HepG2 (cell line): ENCODE results near the gene ZNRD2. TPM values are rescaled to one million over a fixed set of nuclear protein-coding genes. Genes with fewer than 3 reads are reported as not detected.

Experiments used
- AGO1 ChIP-seq: fragments of 200-400 bp; formaldehyde crosslinking; IDR thresholded peaks from 2 replicates; pipeline ENCODE4 v1.6.1; 2017; ENCODE audit warnings: mild to moderate bottlenecking, low read depth, low read length, moderate library complexity; ENCODE audit not compliant: poor library complexity, severe bottlenecking
- ATM ChIP-seq: fragments of 450-650 bp; IDR thresholded peaks from 2 replicates; pipeline ENCODE4 v1.7.1; 2017; ENCODE audit warnings: mild to moderate bottlenecking, borderline replicate concordance
- FIP1L1 ChIP-seq: fragments of 200-400 bp; formaldehyde crosslinking; IDR thresholded peaks from 2 replicates; pipeline ENCODE4 v1.6.1; 2018; ENCODE audit warnings: low read depth, mild to moderate bottlenecking, low read length, moderate library complexity, borderline replicate concordance; ENCODE audit not compliant: insufficient read depth
- HMG20B ChIP-seq: conservative IDR thresholded peaks from 2 replicates; pipeline ENCODE4 v1.6.1; 2016; ENCODE audit warnings: missing genetic modification reagents, missing compliant biosample characterization
- KDM5A ChIP-seq: fragments of 200-600 bp; sonication (generic); IDR thresholded peaks from 2 replicates; pipeline ENCODE4 v1.7.0; 2018; ENCODE audit warnings: antibody characterized with exemption, mild to moderate bottlenecking, low read length, borderline replicate concordance
- PAF1 ChIP-seq: IDR thresholded peaks from 2 replicates; pipeline ENCODE4 v1.6.1; 2016; ENCODE audit warnings: missing genetic modification reagents, missing compliant biosample characterization
- SIX4 ChIP-seq: sonication (generic); formaldehyde crosslinking; IDR thresholded peaks from 2 replicates; pipeline ENCODE4 v1.4.0; 2020; ENCODE audit warnings: missing genetic modification reagents
- SMYD3 ChIP-seq: sonication (generic); formaldehyde crosslinking; IDR thresholded peaks from 2 replicates; pipeline ENCODE4 v1.8.1; 2023; ENCODE audit warnings: mild to moderate bottlenecking, missing genetic modification reagents
- TBX3 ChIP-seq: fragments of 450-650 bp; IDR thresholded peaks from 2 replicates; pipeline ENCODE4 v1.6.1; 2017; ENCODE audit warnings: antibody characterized with exemption, mild to moderate bottlenecking, inconsistent platforms, borderline replicate concordance
- ZFP90 ChIP-seq: sonication (generic); formaldehyde crosslinking; IDR thresholded peaks from 2 replicates; pipeline ENCODE4 v1.8.0; 2022; ENCODE audit warnings: missing genetic modification reagents, mild to moderate bottlenecking, inconsistent platforms, borderline replicate concordance
- ZNF430 ChIP-seq: sonication (generic); formaldehyde crosslinking; IDR thresholded peaks from 2 replicates; pipeline ENCODE4 v1.9.0; 2021; ENCODE audit warnings: mild to moderate bottlenecking, missing genetic modification reagents
- ZNF768 ChIP-seq: sonication (generic); formaldehyde crosslinking; IDR thresholded peaks from 2 replicates; pipeline ENCODE4 v1.4.0; 2020; ENCODE audit warnings: missing genetic modification reagents
- polyA plus RNA-seq, 8 experiments: library from polyadenylated mRNA; depleted of rRNA in 3 of 8; stranded (reverse) in 7 of 8; unstranded in 1 of 8; fragments of >200 nt; fragmentation: Illumina TruSeq in 4 of 8; extraction: Trizol in 4 of 8; gene quantifications; 2 replicates each; pipeline versions ENCODE4 v1.2.1 to v1.2.3, GENCODE V29; 2011 to 2016; ENCODE audit warnings: low read depth in 4 of 8, missing spikeins in 1 of 8, mixed read lengths in 1 of 8; ENCODE audit not compliant: insufficient read depth in 1 of 8
- total RNA-seq, 5 experiments: library from RNA; depleted of rRNA; stranded (reverse); fragments of >200 nt; fragmentation: Illumina TruSeq; extraction: Trizol; gene quantifications; 2 replicates each; pipeline ENCODE4 v1.2.3, GENCODE V29; 2016; ENCODE audit warnings: low read depth in 1 of 5
- TF ChIP-seq, protein P1 (sequence below): sonication (generic); formaldehyde crosslinking; IDR thresholded peaks from 2 replicates; pipeline ENCODE4 v1.5.1; 2020; ENCODE audit warnings: missing genetic modification reagents, mild to moderate bottlenecking, borderline replicate concordance
- TF ChIP-seq, protein P2 (sequence below), 2 experiments: sonication (generic) in 1 of 2; formaldehyde crosslinking in 1 of 2; IDR thresholded peaks; 2 replicates each; pipeline versions ENCODE4 v1.6.1 to v1.9.0; 2014 to 2022; ENCODE audit warnings: antibody characterized with exemption in 1 of 2, borderline replicate concordance in 1 of 2, inconsistent platforms in 1 of 2, low read depth in 1 of 2, missing genetic modification reagents in 1 of 2
- TF ChIP-seq, protein P3 (sequence below): sonication (generic); formaldehyde crosslinking; IDR thresholded peaks from 2 replicates; pipeline ENCODE4 v1.5.1; 2020; ENCODE audit warnings: missing genetic modification reagents, mild to moderate bottlenecking, borderline replicate concordance
- TF ChIP-seq, protein P4 (sequence below): sonication (generic); formaldehyde crosslinking; IDR thresholded peaks from 2 replicates; pipeline ENCODE4 v1.5.0; 2020; ENCODE audit warnings: missing genetic modification reagents, mild to moderate bottlenecking, borderline replicate concordance

The ZNRD2 gene
- total and polyA plus RNA-seq, 2 of the 13 experiments (the other 11 are each of a cell fraction or from before 2014, with no cell fraction given): 29.2 to 34.0 TPM

DNA sequence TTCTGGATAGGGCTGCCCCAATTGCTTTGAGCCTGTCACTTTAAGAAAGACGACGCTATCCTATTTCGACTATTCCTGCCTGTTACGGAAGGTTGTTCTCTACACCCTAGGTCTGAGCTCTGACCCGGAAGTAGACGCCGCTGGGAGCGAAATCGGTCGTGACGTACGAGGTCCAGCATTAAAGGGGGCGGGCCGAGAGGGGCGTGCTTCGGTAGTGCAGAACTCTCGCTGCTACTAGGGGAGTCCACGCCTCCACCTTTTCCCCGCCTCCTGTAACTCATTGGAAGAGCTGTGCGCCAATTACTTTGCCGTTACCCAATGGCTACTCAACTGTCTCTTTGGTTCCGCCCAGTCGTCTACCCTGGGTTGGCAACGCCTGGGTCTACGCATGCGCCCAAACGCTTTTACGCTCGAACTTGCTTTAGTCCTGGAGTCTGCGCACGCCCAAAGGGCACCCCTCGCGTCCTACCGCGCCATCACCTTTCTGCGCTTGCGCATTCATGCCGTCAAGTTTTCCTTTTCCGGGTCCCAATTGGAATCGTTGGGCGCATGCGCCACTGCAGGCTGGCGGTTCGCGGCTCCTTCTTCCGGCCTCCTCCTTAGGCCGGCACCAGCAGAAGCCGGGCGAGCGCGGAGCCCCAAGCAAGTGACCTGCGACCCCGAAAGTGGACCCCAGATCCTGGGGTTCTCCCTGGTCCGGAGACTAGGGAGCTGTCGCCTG lies 45.1 kb downstream of the ZNRD2 start, which contains the start of gene PCNX3 (continued):
- TF ChIP-seq, protein P1, sequence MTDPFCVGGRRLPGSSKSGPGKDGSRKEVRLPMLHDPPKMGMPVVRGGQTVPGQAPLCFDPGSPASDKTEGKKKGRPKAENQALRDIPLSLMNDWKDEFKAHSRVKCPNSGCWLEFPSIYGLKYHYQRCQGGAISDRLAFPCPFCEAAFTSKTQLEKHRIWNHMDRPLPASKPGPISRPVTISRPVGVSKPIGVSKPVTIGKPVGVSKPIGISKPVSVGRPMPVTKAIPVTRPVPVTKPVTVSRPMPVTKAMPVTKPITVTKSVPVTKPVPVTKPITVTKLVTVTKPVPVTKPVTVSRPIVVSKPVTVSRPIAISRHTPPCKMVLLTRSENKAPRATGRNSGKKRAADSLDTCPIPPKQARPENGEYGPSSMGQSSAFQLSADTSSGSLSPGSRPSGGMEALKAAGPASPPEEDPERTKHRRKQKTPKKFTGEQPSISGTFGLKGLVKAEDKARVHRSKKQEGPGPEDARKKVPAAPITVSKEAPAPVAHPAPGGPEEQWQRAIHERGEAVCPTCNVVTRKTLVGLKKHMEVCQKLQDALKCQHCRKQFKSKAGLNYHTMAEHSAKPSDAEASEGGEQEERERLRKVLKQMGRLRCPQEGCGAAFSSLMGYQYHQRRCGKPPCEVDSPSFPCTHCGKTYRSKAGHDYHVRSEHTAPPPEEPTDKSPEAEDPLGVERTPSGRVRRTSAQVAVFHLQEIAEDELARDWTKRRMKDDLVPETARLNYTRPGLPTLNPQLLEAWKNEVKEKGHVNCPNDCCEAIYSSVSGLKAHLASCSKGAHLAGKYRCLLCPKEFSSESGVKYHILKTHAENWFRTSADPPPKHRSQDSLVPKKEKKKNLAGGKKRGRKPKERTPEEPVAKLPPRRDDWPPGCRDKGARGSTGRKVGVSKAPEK (CRISPR knock-in tag): no peak
- no peak for TF ChIP-seq ZNF430
- no peak for TF ChIP-seq AGO1
- TF ChIP-seq, protein P2, sequence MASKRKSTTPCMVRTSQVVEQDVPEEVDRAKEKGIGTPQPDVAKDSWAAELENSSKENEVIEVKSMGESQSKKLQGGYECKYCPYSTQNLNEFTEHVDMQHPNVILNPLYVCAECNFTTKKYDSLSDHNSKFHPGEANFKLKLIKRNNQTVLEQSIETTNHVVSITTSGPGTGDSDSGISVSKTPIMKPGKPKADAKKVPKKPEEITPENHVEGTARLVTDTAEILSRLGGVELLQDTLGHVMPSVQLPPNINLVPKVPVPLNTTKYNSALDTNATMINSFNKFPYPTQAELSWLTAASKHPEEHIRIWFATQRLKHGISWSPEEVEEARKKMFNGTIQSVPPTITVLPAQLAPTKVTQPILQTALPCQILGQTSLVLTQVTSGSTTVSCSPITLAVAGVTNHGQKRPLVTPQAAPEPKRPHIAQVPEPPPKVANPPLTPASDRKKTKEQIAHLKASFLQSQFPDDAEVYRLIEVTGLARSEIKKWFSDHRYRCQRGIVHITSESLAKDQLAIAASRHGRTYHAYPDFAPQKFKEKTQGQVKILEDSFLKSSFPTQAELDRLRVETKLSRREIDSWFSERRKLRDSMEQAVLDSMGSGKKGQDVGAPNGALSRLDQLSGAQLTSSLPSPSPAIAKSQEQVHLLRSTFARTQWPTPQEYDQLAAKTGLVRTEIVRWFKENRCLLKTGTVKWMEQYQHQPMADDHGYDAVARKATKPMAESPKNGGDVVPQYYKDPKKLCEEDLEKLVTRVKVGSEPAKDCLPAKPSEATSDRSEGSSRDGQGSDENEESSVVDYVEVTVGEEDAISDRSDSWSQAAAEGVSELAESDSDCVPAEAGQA (IDR thresholded peaks at IDR 0.05; ENCODE audit: low read depth): peak; percentile 90
- TF ChIP-seq, protein P2 (CRISPR knock-in tag; IDR thresholded peaks at IDR 0.05; ENCODE audit: borderline replicate concordance): no peak
- TF ChIP-seq, protein P3, sequence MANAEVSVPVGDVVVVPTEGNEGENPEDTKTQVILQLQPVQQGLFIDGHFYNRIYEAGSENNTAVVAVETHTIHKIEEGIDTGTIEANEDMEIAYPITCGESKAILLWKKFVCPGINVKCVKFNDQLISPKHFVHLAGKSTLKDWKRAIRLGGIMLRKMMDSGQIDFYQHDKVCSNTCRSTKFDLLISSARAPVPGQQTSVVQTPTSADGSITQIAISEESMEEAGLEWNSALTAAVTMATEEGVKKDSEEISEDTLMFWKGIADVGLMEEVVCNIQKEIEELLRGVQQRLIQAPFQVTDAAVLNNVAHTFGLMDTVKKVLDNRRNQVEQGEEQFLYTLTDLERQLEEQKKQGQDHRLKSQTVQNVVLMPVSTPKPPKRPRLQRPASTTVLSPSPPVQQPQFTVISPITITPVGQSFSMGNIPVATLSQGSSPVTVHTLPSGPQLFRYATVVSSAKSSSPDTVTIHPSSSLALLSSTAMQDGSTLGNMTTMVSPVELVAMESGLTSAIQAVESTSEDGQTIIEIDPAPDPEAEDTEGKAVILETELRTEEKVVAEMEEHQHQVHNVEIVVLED: peak; percentile 90
- TF ChIP-seq TBX3: 0 out of 2 replicates have a peak, but pooled peaks have one; percentile 52
- no peak for TF ChIP-seq HMG20B (CRISPR knock-in tag)
- TF ChIP-seq SIX4 (CRISPR knock-in tag): no peak
- 0 out of 2 replicates have a peak, but pooled peaks have one; percentile 11 for TF ChIP-seq ZFP90 (CRISPR knock-in tag)
- TF ChIP-seq ATM: no peak
- TF ChIP-seq SMYD3 (CRISPR knock-in tag): 0 out of 2 replicates have a peak, but pooled peaks have one; percentile 7
- TF ChIP-seq, protein P4, sequence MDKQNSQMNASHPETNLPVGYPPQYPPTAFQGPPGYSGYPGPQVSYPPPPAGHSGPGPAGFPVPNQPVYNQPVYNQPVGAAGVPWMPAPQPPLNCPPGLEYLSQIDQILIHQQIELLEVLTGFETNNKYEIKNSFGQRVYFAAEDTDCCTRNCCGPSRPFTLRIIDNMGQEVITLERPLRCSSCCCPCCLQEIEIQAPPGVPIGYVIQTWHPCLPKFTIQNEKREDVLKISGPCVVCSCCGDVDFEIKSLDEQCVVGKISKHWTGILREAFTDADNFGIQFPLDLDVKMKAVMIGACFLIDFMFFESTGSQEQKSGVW (CRISPR knock-in tag): no peak
- TF ChIP-seq FIP1L1: no peak
- TF ChIP-seq ZNF768 (CRISPR knock-in tag): no peak
- TF ChIP-seq KDM5A: peak; percentile 36; the same call in 1 of the 2 replicates
- TF ChIP-seq PAF1 (CRISPR knock-in tag): no peak
